Transverse colon (tissue), 4 donors: ENCODE measurements around the gene BACE2. TPM values are rescaled to one million over a fixed set of nuclear protein-coding genes. Genes with fewer than 3 reads are reported as not detected.
"Not testable (repeated sequence)": the region's sequence is repeated elsewhere in the genome, so short reads cannot be mapped to it uniquely, and the experiment has no call there.

Source experiments
- DNase-seq: peaks from one replicate; pipeline ENCODE4 v3.0.0-alpha.2; 2019
- H3K27ac ChIP-seq, 4 donors: fragments of 200-600 bp; sonication (generic); 2 replicates each; pipeline ENCODE4 v1.5.1; 2016 to 2018; ENCODE audit warnings: inconsistent platforms in 4 of 4
- H3K27me3 ChIP-seq: fragments of 200-600 bp; sonication (generic); 2 replicates; pipeline ENCODE4 v1.5.1; 2017; ENCODE audit warnings: inconsistent platforms
- H3K36me3 ChIP-seq, 4 donors: fragments of 200-600 bp; sonication (generic); 2 replicates each; pipeline ENCODE4 v1.5.1; 2017 to 2019; ENCODE audit warnings: inconsistent platforms in 4 of 4
- H3K4me1 ChIP-seq, 4 donors: fragments of 200-600 bp; sonication (generic); 2 replicates each; pipeline ENCODE4 v1.5.1; 2017 to 2020; ENCODE audit warnings: inconsistent platforms in 4 of 4
- H3K4me3 ChIP-seq, 4 donors: fragments of 200-600 bp; sonication (generic); 1 replicate in 1 of 4; 2 replicates in 3 of 4; pipeline versions ENCODE4 v1.5.1 to v1.6.1; 2017 to 2019; ENCODE audit warnings: inconsistent platforms in 4 of 4
- H3K9me3 ChIP-seq, 2 donors: fragments of 200-600 bp; sonication (generic); 2 replicates each; pipeline ENCODE4 v1.5.1; 2017 to 2019; ENCODE audit warnings: inconsistent platforms in 2 of 2
- CTCF ChIP-seq, 5 experiments: fragments of 200-600 bp in 3 of 5; fragments of 450-650 bp in 2 of 5; sonication (generic) in 3 of 5; IDR thresholded peaks; 1 replicate in 2 of 5; 2 replicates in 3 of 5; pipeline ENCODE4 v1.5.1; 2016 to 2017; ENCODE audit warnings: antibody characterized with exemption in 5 of 5, inconsistent platforms in 3 of 5, mild to moderate bottlenecking in 2 of 5, moderate library complexity in 1 of 5
- EP300 ChIP-seq: sonication (generic); formaldehyde crosslinking; IDR thresholded peaks from one replicate; pipeline ENCODE4 v1.6.1; 2017; ENCODE audit warnings: antibody characterized with exemption, low read depth
- POLR2A ChIP-seq: fragments of 450-650 bp; IDR thresholded peaks from one replicate; pipeline ENCODE4 v1.6.1; 2016; ENCODE audit warnings: antibody characterized with exemption, mild to moderate bottlenecking, moderate library complexity
- POLR2AphosphoS5 ChIP-seq, 3 donors: sonication (generic); formaldehyde crosslinking; IDR thresholded peaks; one replicate each; pipeline ENCODE4 v1.6.1; 2016; ENCODE audit warnings: antibody characterized with exemption in 3 of 3
- WGBS, 2 donors: methylation state at CpG; one replicate each; pipeline ENCODE4 v1.1.5; 2018; ENCODE audit warnings: low coverage in 1 of 2; 5-methylcytosine and 5-hydroxymethylcytosine counted together
- in situ Hi-C, 4 donors: fragments of 200-750 bp; cut with MboI; loops; one replicate each; pipeline versions ENCODE4 v1.15.0 to v1.15.1; 2017; ENCODE audit warnings: low sequenced_read_pairs in 3 of 4, low pct_ligation_motif_present in 1 of 4, low pct_unique_long_range_greater_than_20kb in 1 of 4
- intact Hi-C: fragments of 100-400 bp; cut with DNase I; formaldehyde crosslinking; loops from one replicate; pipeline ENCODE4 v1.15.1; 2023; ENCODE audit warnings: low total_unique reads
- total RNA-seq, 4 donors: library from RNA; depleted of rRNA; stranded (reverse); fragments of >200 nt; gene quantifications; one replicate each; pipeline ENCODE4 v1.1.0, GENCODE V29; 2016

Gene BACE2
- total RNA-seq, 4 donors from 2014 or later, result 28.4 to 52.5 (median 43.9) TPM

GRCh38 chr21:41195311-41195710, 27.4 kb downstream of the BACE2 start:
- WGBS, 2 donors, result 63 to 69% methylated on average over 4 to 5 of the region's 5 CpGs
- in situ Hi-C loops, result no loop called here
- intact Hi-C loops, result no loop called here
- H3K4me3 ChIP-seq, result no peak overlapping the region
- no peak for DNase-seq
- TF ChIP-seq POLR2A, result no peak
- no peak for TF ChIP-seq POLR2AphosphoS5 (IDR thresholded peaks at IDR 0.05)
- TF ChIP-seq EP300, result no peak
- no peak for TF ChIP-seq CTCF (IDR thresholded peaks at IDR 0.05)
- no peaks in the 10 kb centered on the region for H3K9me3 ChIP-seq
- peaks cover 0 to 16% (median 4%) of the 10 kb centered on the region in 4 donors for H3K4me1 ChIP-seq
- no peaks in the 10 kb centered on the region for H3K36me3 ChIP-seq
- no peaks in the 10 kb centered on the region for H3K27me3 ChIP-seq
- H3K27ac ChIP-seq, result no peak overlapping the region

- Histone ChIP-seq H3K4me1 (peaks cover 0 to 16% (median 4%) of the 10 kb centered on the region in 4 donors), H3K4me3 (no peak overlapping the region), H3K27me3 (no peaks in the 10 kb centered on the region), H3K36me3 (no peaks in the 10 kb centered on the region), H3K9me3 (no peaks in the 10 kb centered on the region), H3K27ac (no peak overlapping the region)
- intact Hi-C loops, result no loop called here
- 52% methylated on average over 5 of the region's 5 CpGs; no CpG with 5 or more reads in 1 of the 2 donors for WGBS, 2 donors
- in situ Hi-C loops, result no loop called here
- TF ChIP-seq POLR2A, result no peak
- no peak for DNase-seq
Measured at GRCh38 chr21:41196993-41197392, 29.0 kb downstream of the BACE2 start.

- intact Hi-C loops, result no loop called here
- H3K9me3 ChIP-seq, result no peaks in the 10 kb centered on the region
- no peaks in the 10 kb centered on the region for H3K36me3 ChIP-seq
- DNase-seq, result no peak
- H3K4me1 ChIP-seq, result peaks cover 0 to 16% (median 4%) of the 10 kb centered on the region in 4 donors
- 57 to 64% methylated on average over 2 of the region's 2 CpGs for WGBS, 2 donors
- no peak overlapping the region for H3K4me3 ChIP-seq
- in situ Hi-C loops, result no loop called here
- TF ChIP-seq EP300, result no peak
- TF ChIP-seq POLR2AphosphoS5 (IDR thresholded peaks at IDR 0.05), result no peak
- no peak for TF ChIP-seq POLR2A
- H3K27me3 ChIP-seq, result no peaks in the 10 kb centered on the region
- no peak overlapping the region for H3K27ac ChIP-seq
Measured at GRCh38 chr21:41197582-41197981, 29.6 kb downstream of the BACE2 start.

GRCh38 chr21:41198647-41199046, 30.7 kb downstream of the BACE2 start:
- H3K27me3 ChIP-seq, H3K27ac ChIP-seq, intact Hi-C loops, H3K9me3 ChIP-seq, in situ Hi-C loops, DNase-seq, H3K36me3 ChIP-seq, H3K4me3 ChIP-seq: not testable (repeated sequence)
- peaks cover 0 to 16% (median 4%) of the 10 kb centered on the region in 4 donors for H3K4me1 ChIP-seq
- 73 to 80% methylated on average over 4 to 5 of the region's 5 CpGs for WGBS, 2 donors

- no peak for TF ChIP-seq POLR2A
- TF ChIP-seq POLR2AphosphoS5 (IDR thresholded peaks at IDR 0.05), result no peak
- no peak for TF ChIP-seq CTCF (IDR thresholded peaks at IDR 0.05)
- no peak for TF ChIP-seq EP300
- WGBS, 2 donors, result 75 to 87% methylated on average over 6 to 10 of the region's 10 CpGs
- Histone ChIP-seq H3K27ac (no peak overlapping the region), H3K36me3 (no peaks in the 10 kb centered on the region), H3K4me3 (no peak overlapping the region), H3K27me3 (no peaks in the 10 kb centered on the region), H3K4me1 (peaks cover 0 to 16% (median 4%) of the 10 kb centered on the region in 4 donors), H3K9me3 (no peaks in the 10 kb centered on the region)
- intact Hi-C loops, result no loop called here
- in situ Hi-C loops, result no loop called here
- no peak for DNase-seq
Measured at GRCh38 chr21:41199123-41199522, 31.2 kb downstream of the BACE2 start.

GRCh38 chr21:41199588-41199987, 31.6 kb downstream of the BACE2 start:
- H3K9me3 ChIP-seq, result no peaks in the 10 kb centered on the region
- intact Hi-C loops (no loop called here), in situ Hi-C loops (no loop called here)

More at GRCh38 chr21:41199588-41199987, 31.6 kb downstream of the BACE2 start:
- Histone ChIP-seq H3K27ac (no peak overlapping the region), H3K4me3 (no peak overlapping the region), H3K27me3 (no peaks in the 10 kb centered on the region), H3K4me1 (peaks cover 0 to 16% (median 4%) of the 10 kb centered on the region in 4 donors), H3K36me3 (no peaks in the 10 kb centered on the region)
- WGBS, 2 donors, result 90 to 95% methylated on average over 4 to 10 of the region's 10 CpGs
- no peak for DNase-seq
- TF ChIP-seq CTCF (IDR thresholded peaks at IDR 0.05) (no peak), POLR2A (no peak), EP300 (no peak), POLR2AphosphoS5 (IDR thresholded peaks at IDR 0.05) (no peak)
